IMR-90 (cell line): ENCODE measurements around the gene CTNND2. TPM values are rescaled to one million over a fixed set of nuclear protein-coding genes. Genes with fewer than 3 reads are reported as not detected.

Experiments used
- ATAC-seq: fragments of 200-7000 bp; cut with Tn5 transposase; 2 replicates; pipeline ENCODE4 v1.9.1; 2020; ENCODE audit warnings: low read depth, mild to moderate bottlenecking, moderate library complexity
- BruUV-seq: library from RNA; stranded (reverse); fragments of 400-500 nt; replicated peaks from 2 replicates; lab custom pipeline; 2021; lab: Mats Ljungman, UMichigan
- CTCF ChIA-PET: fragments of 300-600 bp; formaldehyde crosslinking; extraction: SDS; loops from one replicate; lab custom pipeline; 2021; ENCODE audit warnings: antibody characterized with exemption; lab: Yijun Ruan, JAX
- POLR2A ChIA-PET: fragments of 300-600 bp; sonication (Branson Sonifier 250); formaldehyde crosslinking; loops from one replicate; lab custom pipeline; 2022; ENCODE audit warnings: antibody characterized with exemption; ENCODE audit not compliant: unreplicated experiment; lab: Charles Lee
- DNase-seq: peaks from one replicate; pipeline ENCODE4 v3.0.0; 2013
- H2AFZ ChIP-seq: replicated peaks from 2 replicates; pipeline ENCODE3; 2013; ENCODE audit warnings: low read length, mild to moderate bottlenecking; ENCODE audit not compliant: poor library complexity
- H2AK5ac ChIP-seq: 2 replicates; pipeline ENCODE4 v1.6.1; 2013; ENCODE audit warnings: low read depth, low read length, inconsistent platforms
- H2AK9ac ChIP-seq: replicated peaks from 2 replicates; pipeline ENCODE3; 2013; ENCODE audit warnings: mild to moderate bottlenecking, low read depth, low read length, moderate library complexity; ENCODE audit not compliant: poor library complexity
- H2BK120ac ChIP-seq: 2 replicates; pipeline ENCODE4 v1.6.1; 2013; ENCODE audit warnings: low read depth, low read length, inconsistent platforms
- H2BK15ac ChIP-seq: 3 replicates; pipeline ENCODE4 v1.6.1; 2013; ENCODE audit warnings: low read depth, low read length, inconsistent platforms
- H2BK20ac ChIP-seq: 2 replicates; pipeline ENCODE4 v1.6.1; 2013; ENCODE audit warnings: low read depth, mild to moderate bottlenecking, inconsistent platforms, low read length, moderate library complexity
- H2BK5ac ChIP-seq: 2 replicates; pipeline ENCODE4 v1.6.1; 2013; ENCODE audit warnings: mild to moderate bottlenecking, low read depth, low read length, inconsistent platforms; ENCODE audit not compliant: poor library complexity, severe bottlenecking
- H3K14ac ChIP-seq: replicated peaks from 2 replicates; pipeline ENCODE4 v1.6.1; 2013; ENCODE audit warnings: low read depth, low read length, inconsistent platforms
- H3K18ac ChIP-seq: 2 replicates; pipeline ENCODE4 v1.6.1; 2013; ENCODE audit warnings: low read depth, low read length, control low read depth
- H3K23ac ChIP-seq: 2 replicates; pipeline ENCODE4 v1.6.1; 2013; ENCODE audit warnings: low read depth, low read length, inconsistent platforms
- H3K27ac ChIP-seq: 2 replicates; pipeline ENCODE4 v1.5.1; 2013; ENCODE audit warnings: mild to moderate bottlenecking, control low read depth, low read length; ENCODE audit not compliant: insufficient read depth
- H3K27me3 ChIP-seq: 2 replicates; pipeline ENCODE4 v1.6.1; 2013; ENCODE audit warnings: low read length; ENCODE audit not compliant: control insufficient read depth, insufficient read depth
- H3K36me3 ChIP-seq: 2 replicates; pipeline ENCODE4 v1.6.1; 2013; ENCODE audit warnings: low read length, mixed read lengths; ENCODE audit not compliant: control insufficient read depth, insufficient read depth
- H3K4ac ChIP-seq: 2 replicates; pipeline ENCODE4 v1.6.1; 2013; ENCODE audit warnings: low read depth, low read length, inconsistent platforms
- H3K4me1 ChIP-seq: 2 replicates; pipeline ENCODE4 v1.6.1; 2013; ENCODE audit warnings: low read length, mixed read lengths; ENCODE audit not compliant: control insufficient read depth, insufficient read depth
- H3K4me2 ChIP-seq: 2 replicates; pipeline ENCODE4 v1.6.1; 2013; ENCODE audit warnings: low read depth, mild to moderate bottlenecking, control low read depth, low read length, moderate library complexity
- H3K4me3 ChIP-seq: 2 replicates; pipeline ENCODE4 v1.5.1; 2013; ENCODE audit warnings: low read depth, mild to moderate bottlenecking, control low read depth, low read length, moderate library complexity; ENCODE audit not compliant: insufficient read depth
- H3K56ac ChIP-seq: 2 replicates; pipeline ENCODE4 v1.6.1; 2013; ENCODE audit warnings: low read length, inconsistent platforms; ENCODE audit not compliant: insufficient read depth; ENCODE audit errors: extremely low read depth
- H3K79me1 ChIP-seq, 2 experiments: 2 replicates each; pipeline ENCODE4 v1.6.1; 2013; ENCODE audit warnings: low read length in 2 of 2, inconsistent platforms in 1 of 2, low read depth in 1 of 2
- H3K9ac ChIP-seq: 2 replicates; pipeline ENCODE4 v1.6.1; 2013; ENCODE audit warnings: low read depth, low read length, control low read depth
- H3K9me1 ChIP-seq: 2 replicates; pipeline ENCODE4 v1.6.1; 2013; ENCODE audit warnings: low read length, inconsistent platforms; ENCODE audit not compliant: insufficient read depth
- H3K9me3 ChIP-seq: 2 replicates; pipeline ENCODE4 v1.6.1; 2013; ENCODE audit warnings: low read length; ENCODE audit not compliant: control insufficient read depth, insufficient read depth
- H4K20me1 ChIP-seq: 2 replicates; pipeline ENCODE4 v1.6.1; 2013; ENCODE audit warnings: low read length, inconsistent platforms; ENCODE audit not compliant: insufficient read depth
- H4K5ac ChIP-seq: 2 replicates; pipeline ENCODE4 v1.6.1; 2013; ENCODE audit warnings: mild to moderate bottlenecking, low read depth, low read length, control low read depth
- H4K8ac ChIP-seq, 2 experiments: 2 replicates each; pipeline ENCODE4 v1.6.1; 2013; ENCODE audit warnings: low read depth in 2 of 2, low read length in 2 of 2, control low read depth in 1 of 2, inconsistent platforms in 1 of 2
- H4K91ac ChIP-seq: 2 replicates; pipeline ENCODE4 v1.6.1; 2013; ENCODE audit warnings: low read depth, low read length, inconsistent platforms; ENCODE audit not compliant: insufficient read depth
- CHD1 ChIP-seq: IDR thresholded peaks from 2 replicates; pipeline ENCODE4 v1.6.1; 2012; ENCODE audit warnings: low read depth, low read length, improper control_type of control experiment
- WGBS, 2 experiments: methylation state at CpG; one replicate each; pipeline versions ENCODE4 v1.1.5 to v1.1.7; 2013; ENCODE audit warnings: missing lambda C conversion rate in 2 of 2; ENCODE audit not compliant: insufficient read length in 1 of 2; ENCODE audit errors: extremely low coverage in 2 of 2; 5-methylcytosine and 5-hydroxymethylcytosine counted together
- dilution Hi-C: fragments of 300-500 bp; cut with HindIII; formaldehyde crosslinking; loops from one replicate; pipeline ENCODE4 v1.14.3; 2018; ENCODE audit warnings: low sequenced_read_pairs; ENCODE audit not compliant: unreplicated experiment
- in situ Hi-C: fragments of 300-500 bp; cut with MboI; formaldehyde crosslinking; loops from 3 replicates; pipeline ENCODE4 v1.14.3; 2019; ENCODE audit warnings: low sequenced_read_pairs, inconsistent platforms, mixed read lengths
- intact Hi-C: fragments of 100-400 bp; cut with micrococcal nuclease; formaldehyde crosslinking; loops from 2 replicates; pipeline ENCODE4 v1.10.0; 2022
- polyA plus RNA-seq, 3 experiments: library from polyadenylated mRNA; depleted of rRNA; stranded (reverse); fragments of >200 nt; gene quantifications; 2 replicates each; pipeline ENCODE4 v1.2.3, GENCODE V29; 2012; ENCODE audit warnings: low replicate concordance in 1 of 3
- total RNA-seq: library from RNA; depleted of rRNA; stranded (reverse); fragments of >200 nt; gene quantifications from 2 replicates; pipeline ENCODE4 v1.2.3, GENCODE V29; 2012

CTNND2 gene
- total and polyA plus RNA-seq, 2 of the 4 experiments (the other 2 are of a cell fraction): not detected

- no peak overlapping the region for H2AK9ac ChIP-seq
- H3K4me2 ChIP-seq: no peak overlapping the region
- H3K23ac ChIP-seq: no peak overlapping the region
- H2BK15ac ChIP-seq: no peak overlapping the region
- no peaks in the 10 kb centered on the region for H3K36me3 ChIP-seq
- no TSS peak for BruUV-seq
- H2BK20ac ChIP-seq: no peak overlapping the region
- no peak overlapping the region for H4K8ac ChIP-seq
- no peak overlapping the region for H3K4me3 ChIP-seq
- H2AK5ac ChIP-seq: no peak overlapping the region
- no peak overlapping the region for H3K18ac ChIP-seq
- no peak overlapping the region for H3K4ac ChIP-seq
- H3K56ac ChIP-seq: no peak overlapping the region
- H3K79me1 ChIP-seq: no peaks in the 10 kb centered on the region
- H4K91ac ChIP-seq: no peak overlapping the region
- no peak for TF ChIP-seq CHD1
- no peaks in the 10 kb centered on the region for H3K4me1 ChIP-seq
- in situ Hi-C loops (no loop called here), dilution Hi-C loops (no loop called here), intact Hi-C loops (no loop called here)
- no peak overlapping the region for H3K14ac ChIP-seq
- H3K9me3 ChIP-seq: peaks cover 11% of the 10 kb centered on the region
- DNase-seq: no peak
- H3K27ac ChIP-seq: no peak overlapping the region
- H4K20me1 ChIP-seq: no peaks in the 10 kb centered on the region
- H2BK120ac ChIP-seq: no peak overlapping the region
- no peak overlapping the region for H2BK5ac ChIP-seq
- no peaks in the 10 kb centered on the region for H3K27me3 ChIP-seq
- no peak overlapping the region for H3K9ac ChIP-seq
- POLR2A ChIA-PET: no interaction called here
- H3K9me1 ChIP-seq: no peaks in the 10 kb centered on the region
- H2AFZ ChIP-seq: no peak overlapping the region
- no peak overlapping the region for H4K5ac ChIP-seq
- WGBS, 2 experiments: no CpG with 5 or more reads among the region's 1 CpG
- ATAC-seq: no peak
- CTCF ChIA-PET: no interaction called here
Measured at GRCh38 chr5:11852717-11853087, 51.5 kb downstream of the CTNND2 start.
